Lung (tissue), 12 donors: ENCODE measurements around the gene ZNF44. TPM values are rescaled to one million over a fixed set of nuclear protein-coding genes. Genes with fewer than 3 reads are reported as not detected.

ENCODE experiments used
- ATAC-seq: fragments of 200-7000 bp; cut with Tn5 transposase; one replicate; pipeline ENCODE4 v1.9.1; 2020; ENCODE audit warnings: moderate number of reproducible peaks; ENCODE audit not compliant: insufficient read depth, low FRiP score
- DNase-seq, 3 donors: peaks; one replicate each; pipeline ENCODE4 v3.0.0-alpha.2; 2013 to 2017
- H3K27ac ChIP-seq, 2 donors: one replicate each; pipeline ENCODE4 v1.5.1; 2013; ENCODE audit warnings: mild to moderate bottlenecking in 2 of 2, moderate library complexity in 2 of 2, control low read depth in 1 of 2, inconsistent platforms in 1 of 2, low read depth in 1 of 2, low read length in 1 of 2
- H3K27me3 ChIP-seq, 3 donors: one replicate each; pipeline ENCODE4 v1.5.1; 2013; ENCODE audit warnings: low read length in 2 of 3; ENCODE audit not compliant: control insufficient read depth in 3 of 3, insufficient read depth in 3 of 3
- H3K36me3 ChIP-seq, 4 donors: one replicate each; pipeline ENCODE4 v1.5.1; 2013; ENCODE audit warnings: low read length in 4 of 4, mild to moderate bottlenecking in 1 of 4, moderate library complexity in 1 of 4; ENCODE audit not compliant: control insufficient read depth in 4 of 4, insufficient read depth in 4 of 4
- H3K4me1 ChIP-seq, 5 donors: one replicate each; pipeline ENCODE4 v1.5.1; 2013; ENCODE audit warnings: low read length in 5 of 5, mild to moderate bottlenecking in 2 of 5, moderate library complexity in 1 of 5; ENCODE audit not compliant: control insufficient read depth in 5 of 5, insufficient read depth in 5 of 5
- H3K4me3 ChIP-seq: one replicate; pipeline ENCODE4 v1.5.1; 2013; ENCODE audit warnings: mild to moderate bottlenecking, control low read depth, moderate library complexity
- H3K9ac ChIP-seq, 2 donors: one replicate each; pipeline ENCODE4 v1.5.1; 2013; ENCODE audit warnings: low read length in 2 of 2, control low read depth in 1 of 2; ENCODE audit not compliant: insufficient read depth in 1 of 2
- H3K9me3 ChIP-seq, 4 donors: one replicate each; pipeline ENCODE4 v1.5.1; 2013; ENCODE audit warnings: low read length in 3 of 4, mild to moderate bottlenecking in 1 of 4, moderate library complexity in 1 of 4; ENCODE audit not compliant: control insufficient read depth in 4 of 4, insufficient read depth in 3 of 4
- CTCF ChIP-seq: IDR thresholded peaks from 2 replicates; pipeline ENCODE4 v1.5.1; 2012; ENCODE audit warnings: mild to moderate bottlenecking; ENCODE audit errors: control extremely low read depth, extremely low read depth
- WGBS, 2 donors: extraction: QIAGEN DNeasy Blood & Tissue Kit; methylation state at CpG; one replicate each; pipeline ENCODE4 v1.1.7; 2013; 5-methylcytosine and 5-hydroxymethylcytosine counted together
- polyA plus RNA-seq, 2 donors: library from polyadenylated mRNA; stranded (reverse); fragments of 200-250 nt; gene quantifications; one replicate each; pipeline ENCODE4 v1.2.1, GENCODE V29; 2013
- total RNA-seq, 2 donors: library from RNA; depleted of rRNA in 1 of 2; stranded (reverse); fragments of >200 nt in 1 of 2; gene quantifications; one replicate each; pipeline ENCODE4 v1.2.1, GENCODE V29; 2014 to 2021
- donor health status: control.
- donor health status: control.
- donor health status: Bipolar disorder and iron deficiency.
- donor health status: healthy.
- donor health status: DM: yes; HTN: yes; CAD: no.

ZNF44 gene
- total and polyA plus RNA-seq, 4 donors = 7.1 to 29.3 (median 11.8) TPM

- H3K9me3 ChIP-seq = peaks cover 0 to 26% (median 6%) of the 10 kb centered on the region in 4 donors
- no peak overlapping the region for H3K27ac ChIP-seq
Measured at GRCh38 chr19:12260861-12261260, 33.8 kb downstream of the ZNF44 start.

GRCh38 chr19:12260236-12260635 is 34.4 kb downstream of the ZNF44 start:
- Histone ChIP-seq H3K9me3 (peaks cover 0 to 26% (median 5%) of the 10 kb centered on the region in 4 donors), H3K27me3 (no peaks in the 10 kb centered on the region), H3K36me3 (no peaks in the 10 kb centered on the region), H3K9ac (no peak overlapping the region), H3K27ac (no peak overlapping the region), H3K4me3 (no peak overlapping the region), H3K4me1 (no peaks in the 10 kb centered on the region)
- ATAC-seq = no peak
- 98% methylated on average over 23 of the region's 23 CpGs for WGBS, 2 donors
- no peak for DNase-seq
- TF ChIP-seq CTCF = no peak

More at GRCh38 chr19:12260861-12261260, 33.8 kb downstream of the ZNF44 start:
- DNase-seq (no peak), ATAC-seq (no peak)
- H3K9ac ChIP-seq = no peak overlapping the region
- 59 to 85% methylated on average over 3 of the region's 3 CpGs for WGBS, 2 donors
- H3K4me3 ChIP-seq = no peak overlapping the region
- no peak for TF ChIP-seq CTCF
- H3K27me3 ChIP-seq = no peaks in the 10 kb centered on the region
- H3K36me3 ChIP-seq = no peaks in the 10 kb centered on the region
- H3K4me1 ChIP-seq = no peaks in the 10 kb centered on the region

GRCh38 chr19:12255372-12255771 is 39.3 kb downstream of the ZNF44 start:
- no peak for TF ChIP-seq CTCF
- ATAC-seq = no peak

GRCh38 chr19:12247644-12248222 is 47.0 kb downstream of the ZNF44 start:
- Histone ChIP-seq H3K36me3 (peaks cover 0 to 36% (median 22%) of the 10 kb centered on the region in 4 donors), H3K9me3 (peaks cover 12 to 23% (median 15%) of the 10 kb centered on the region in 4 donors), H3K4me1 (no peaks in the 10 kb centered on the region), H3K27ac (no peak overlapping the region), H3K4me3 (no peak overlapping the region), H3K27me3 (no peaks in the 10 kb centered on the region), H3K9ac (no peak overlapping the region)
- DNase-seq (no peak), ATAC-seq (no peak)
- no peak for TF ChIP-seq CTCF
- 98% methylated on average over 5 of the region's 5 CpGs for WGBS, 2 donors

More at GRCh38 chr19:12255372-12255771, 39.3 kb downstream of the ZNF44 start:
- WGBS, 2 donors = 78 to 82% methylated on average over 3 of the region's 3 CpGs
- DNase-seq = no peak
- H3K27me3 ChIP-seq = no peaks in the 10 kb centered on the region
- no peak overlapping the region for H3K9ac ChIP-seq
- H3K9me3 ChIP-seq = peaks cover 0 to 15% (median 4%) of the 10 kb centered on the region in 4 donors
- no peak overlapping the region for H3K27ac ChIP-seq
- no peaks in the 10 kb centered on the region for H3K4me1 ChIP-seq
- H3K36me3 ChIP-seq = no peaks in the 10 kb centered on the region
- no peak overlapping the region for H3K4me3 ChIP-seq
